K562 (cell line): ENCODE results near the gene RPS27. TPM values are rescaled to one million over a fixed set of nuclear protein-coding genes. Genes with fewer than 3 reads are reported as not detected.
A peak's percentile ranks its signal among the peaks of the same experiment; 100 is the strongest.

Experiments
- E2F3 ChIP-seq: fragments of 250-450 bp; sonication (Bioruptor Pico); IDR thresholded peaks from 2 replicates; pipeline ENCODE4 v1.4.0; 2020; ENCODE audit warnings: mild to moderate bottlenecking
- ELF4 ChIP-seq: fragments of 450-650 bp; formaldehyde crosslinking; IDR thresholded peaks from 2 replicates; pipeline ENCODE4 v1.4.0; 2022; ENCODE audit warnings: missing genetic modification characterization
- HDAC2 ChIP-seq: fragments of 450-650 bp; IDR thresholded peaks from 2 replicates; pipeline ENCODE4 v1.6.1; 2016; ENCODE audit warnings: mild to moderate bottlenecking
- MEF2D ChIP-seq: conservative IDR thresholded peaks from 2 replicates; pipeline ENCODE4 v1.6.1; 2016; ENCODE audit warnings: low read depth, missing genetic modification characterization, missing compliant biosample characterization
- MYC ChIP-seq, 2 experiments: fragments of 250-450 bp in 1 of 2; sonication (Bioruptor Pico) in 1 of 2; IDR thresholded peaks; 2 replicates each; pipeline versions ENCODE4 v1.5.1 to v1.6.1; 2012 to 2021; ENCODE audit warnings: low read depth in 2 of 2, borderline replicate concordance in 1 of 2, improper control_type of control experiment in 1 of 2, low read length in 1 of 2, mild to moderate bottlenecking in 1 of 2, moderate library complexity in 1 of 2
- NBN ChIP-seq: fragments of 450-650 bp; IDR thresholded peaks from 2 replicates; pipeline ENCODE4 v1.6.1; 2016; ENCODE audit warnings: low read depth, mild to moderate bottlenecking
- NCOA4 ChIP-seq: fragments of 450-650 bp; IDR thresholded peaks from 2 replicates; pipeline ENCODE4 v1.6.1; 2018; ENCODE audit warnings: mild to moderate bottlenecking; ENCODE audit not compliant: partially characterized antibody
- PCBP2 ChIP-seq: fragments of 200-400 bp; formaldehyde crosslinking; IDR thresholded peaks from 2 replicates; pipeline ENCODE4 v1.6.1; 2018; ENCODE audit warnings: low read length, low read depth, mild to moderate bottlenecking, moderate library complexity; ENCODE audit not compliant: poor library complexity, severe bottlenecking
- RFX5 ChIP-seq: IDR thresholded peaks from 2 replicates; pipeline ENCODE4 v1.6.1; 2011; ENCODE audit warnings: low read depth, mild to moderate bottlenecking, improper control_type of control experiment, low read length
- TEAD1 ChIP-seq, 2 experiments: fragments of 450-650 bp in 1 of 2; sonication (generic) in 1 of 2; formaldehyde crosslinking; IDR thresholded peaks; 2 replicates each; pipeline versions ENCODE4 v1.4.0 to v1.8.0; 2020 to 2022; ENCODE audit warnings: mild to moderate bottlenecking in 2 of 2, missing genetic modification reagents in 1 of 2
- polyA plus RNA-seq, 8 experiments: library from polyadenylated mRNA; depleted of rRNA in 4 of 8; stranded (reverse) in 5 of 8; unstranded in 3 of 8; fragments of >200 nt; fragmentation: Nextera tagmentation in 2 of 8; fragmentation: Illumina TruSeq in 1 of 8; extraction: Ambion mirVana in 2 of 8; extraction: Trizol in 1 of 8; gene quantifications; 2 replicates each; pipeline versions ENCODE4 v1.2.1 to v1.2.3, GENCODE V29; 2011 to 2014; ENCODE audit warnings: inconsistent platforms in 1 of 8, missing spikeins in 1 of 8
- total RNA-seq, 7 experiments: library from RNA; depleted of rRNA in 6 of 7; stranded (reverse); fragments of >200 nt in 6 of 7; fragmentation: Illumina TruSeq in 2 of 7; extraction: Trizol in 2 of 7; gene quantifications; 2 replicates each; pipeline versions ENCODE4 v1.2.1 to v1.2.3, GENCODE V29; 2011 to 2021; ENCODE audit warnings: low replicate concordance in 1 of 7
- TF ChIP-seq, protein P1 (sequence below): sonication (generic); formaldehyde crosslinking; IDR thresholded peaks from 2 replicates; pipeline ENCODE4 v1.8.0; 2022; ENCODE audit warnings: missing genetic modification reagents, mild to moderate bottlenecking, borderline replicate concordance
- TF ChIP-seq, protein P2 (sequence below): sonication (generic); formaldehyde crosslinking; IDR thresholded peaks from 2 replicates; pipeline ENCODE4 v1.8.0; 2023; ENCODE audit warnings: mild to moderate bottlenecking, missing genetic modification reagents
- TF ChIP-seq, protein P3 (sequence below): fragments of 150-350 bp; IDR thresholded peaks from 2 replicates; pipeline ENCODE4 v1.6.1; 2014; ENCODE audit warnings: low read depth, mild to moderate bottlenecking, low read length, borderline replicate concordance
- TF ChIP-seq, protein P4 (sequence below), 2 experiments: fragments of 450-650 bp; IDR thresholded peaks; 2 replicates each; pipeline ENCODE4 v1.6.1; 2016

Gene RPS27
- total and polyA plus RNA-seq, 9 of the 15 experiments (the other 6 are each of a cell fraction or from before 2014, with no cell fraction given), result 2,091 to 9,377 (median 6,706) TPM

DNA sequence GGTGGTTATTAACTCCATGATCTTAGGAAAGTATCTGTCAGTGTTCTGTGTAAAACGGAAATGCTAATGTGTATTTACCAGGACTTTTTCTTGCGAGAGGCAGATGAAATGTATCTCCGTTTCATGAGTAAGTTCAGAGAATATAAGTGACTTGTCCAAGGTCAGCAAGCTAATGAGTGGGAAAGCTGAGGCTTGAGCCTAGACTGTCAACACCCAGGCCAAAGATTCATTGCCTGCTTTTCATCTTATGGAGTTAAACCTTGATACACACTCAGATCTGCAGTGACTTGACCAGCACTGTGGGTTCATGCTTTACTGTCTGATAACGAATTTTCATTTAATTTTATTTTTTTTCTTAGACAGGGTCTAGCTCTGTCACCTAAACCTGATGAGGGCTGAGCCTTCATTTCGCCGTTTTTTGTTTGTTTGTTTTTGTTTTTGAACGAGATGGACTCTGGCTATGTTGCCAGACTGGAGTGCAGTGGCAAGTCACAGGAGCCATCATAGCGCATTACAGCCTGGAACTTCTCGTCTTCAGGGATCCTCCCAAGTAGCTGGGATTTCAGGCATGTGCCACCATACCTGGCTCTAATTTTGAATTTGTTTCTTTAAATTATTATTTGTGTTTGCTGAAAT is 12.2 kb upstream of the RPS27 start (continued):
- TF ChIP-seq, protein P1, sequence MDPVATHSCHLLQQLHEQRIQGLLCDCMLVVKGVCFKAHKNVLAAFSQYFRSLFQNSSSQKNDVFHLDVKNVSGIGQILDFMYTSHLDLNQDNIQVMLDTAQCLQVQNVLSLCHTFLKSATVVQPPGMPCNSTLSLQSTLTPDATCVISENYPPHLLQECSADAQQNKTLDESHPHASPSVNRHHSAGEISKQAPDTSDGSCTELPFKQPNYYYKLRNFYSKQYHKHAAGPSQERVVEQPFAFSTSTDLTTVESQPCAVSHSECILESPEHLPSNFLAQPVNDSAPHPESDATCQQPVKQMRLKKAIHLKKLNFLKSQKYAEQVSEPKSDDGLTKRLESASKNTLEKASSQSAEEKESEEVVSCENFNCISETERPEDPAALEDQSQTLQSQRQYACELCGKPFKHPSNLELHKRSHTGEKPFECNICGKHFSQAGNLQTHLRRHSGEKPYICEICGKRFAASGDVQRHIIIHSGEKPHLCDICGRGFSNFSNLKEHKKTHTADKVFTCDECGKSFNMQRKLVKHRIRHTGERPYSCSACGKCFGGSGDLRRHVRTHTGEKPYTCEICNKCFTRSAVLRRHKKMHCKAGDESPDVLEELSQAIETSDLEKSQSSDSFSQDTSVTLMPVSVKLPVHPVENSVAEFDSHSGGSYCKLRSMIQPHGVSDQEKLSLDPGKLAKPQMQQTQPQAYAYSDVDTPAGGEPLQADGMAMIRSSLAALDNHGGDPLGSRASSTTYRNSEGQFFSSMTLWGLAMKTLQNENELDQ (CRISPR knock-in tag), result no peak
- TF ChIP-seq NBN, result peak; percentile 52; the same call in 1 of the 2 replicates
- TF ChIP-seq E2F3 (CRISPR knock-in tag), result no peak
- no peak for TF ChIP-seq HDAC2
- no peak for TF ChIP-seq RFX5
- TF ChIP-seq ELF4 (CRISPR knock-in tag), result no peak
- TF ChIP-seq MEF2D, result no peak
- no peak for TF ChIP-seq NCOA4
- TF ChIP-seq, protein P2, sequence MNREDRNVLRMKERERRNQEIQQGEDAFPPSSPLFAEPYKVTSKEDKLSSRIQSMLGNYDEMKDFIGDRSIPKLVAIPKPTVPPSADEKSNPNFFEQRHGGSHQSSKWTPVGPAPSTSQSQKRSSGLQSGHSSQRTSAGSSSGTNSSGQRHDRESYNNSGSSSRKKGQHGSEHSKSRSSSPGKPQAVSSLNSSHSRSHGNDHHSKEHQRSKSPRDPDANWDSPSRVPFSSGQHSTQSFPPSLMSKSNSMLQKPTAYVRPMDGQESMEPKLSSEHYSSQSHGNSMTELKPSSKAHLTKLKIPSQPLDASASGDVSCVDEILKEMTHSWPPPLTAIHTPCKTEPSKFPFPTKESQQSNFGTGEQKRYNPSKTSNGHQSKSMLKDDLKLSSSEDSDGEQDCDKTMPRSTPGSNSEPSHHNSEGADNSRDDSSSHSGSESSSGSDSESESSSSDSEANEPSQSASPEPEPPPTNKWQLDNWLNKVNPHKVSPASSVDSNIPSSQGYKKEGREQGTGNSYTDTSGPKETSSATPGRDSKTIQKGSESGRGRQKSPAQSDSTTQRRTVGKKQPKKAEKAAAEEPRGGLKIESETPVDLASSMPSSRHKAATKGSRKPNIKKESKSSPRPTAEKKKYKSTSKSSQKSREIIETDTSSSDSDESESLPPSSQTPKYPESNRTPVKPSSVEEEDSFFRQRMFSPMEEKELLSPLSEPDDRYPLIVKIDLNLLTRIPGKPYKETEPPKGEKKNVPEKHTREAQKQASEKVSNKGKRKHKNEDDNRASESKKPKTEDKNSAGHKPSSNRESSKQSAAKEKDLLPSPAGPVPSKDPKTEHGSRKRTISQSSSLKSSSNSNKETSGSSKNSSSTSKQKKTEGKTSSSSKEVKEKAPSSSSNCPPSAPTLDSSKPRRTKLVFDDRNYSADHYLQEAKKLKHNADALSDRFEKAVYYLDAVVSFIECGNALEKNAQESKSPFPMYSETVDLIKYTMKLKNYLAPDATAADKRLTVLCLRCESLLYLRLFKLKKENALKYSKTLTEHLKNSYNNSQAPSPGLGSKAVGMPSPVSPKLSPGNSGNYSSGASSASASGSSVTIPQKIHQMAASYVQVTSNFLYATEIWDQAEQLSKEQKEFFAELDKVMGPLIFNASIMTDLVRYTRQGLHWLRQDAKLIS (CRISPR knock-in tag), result no peak
- no peak for TF ChIP-seq TEAD1 (CRISPR knock-in tag; IDR thresholded peaks at IDR 0.05)
- TF ChIP-seq, protein P3, sequence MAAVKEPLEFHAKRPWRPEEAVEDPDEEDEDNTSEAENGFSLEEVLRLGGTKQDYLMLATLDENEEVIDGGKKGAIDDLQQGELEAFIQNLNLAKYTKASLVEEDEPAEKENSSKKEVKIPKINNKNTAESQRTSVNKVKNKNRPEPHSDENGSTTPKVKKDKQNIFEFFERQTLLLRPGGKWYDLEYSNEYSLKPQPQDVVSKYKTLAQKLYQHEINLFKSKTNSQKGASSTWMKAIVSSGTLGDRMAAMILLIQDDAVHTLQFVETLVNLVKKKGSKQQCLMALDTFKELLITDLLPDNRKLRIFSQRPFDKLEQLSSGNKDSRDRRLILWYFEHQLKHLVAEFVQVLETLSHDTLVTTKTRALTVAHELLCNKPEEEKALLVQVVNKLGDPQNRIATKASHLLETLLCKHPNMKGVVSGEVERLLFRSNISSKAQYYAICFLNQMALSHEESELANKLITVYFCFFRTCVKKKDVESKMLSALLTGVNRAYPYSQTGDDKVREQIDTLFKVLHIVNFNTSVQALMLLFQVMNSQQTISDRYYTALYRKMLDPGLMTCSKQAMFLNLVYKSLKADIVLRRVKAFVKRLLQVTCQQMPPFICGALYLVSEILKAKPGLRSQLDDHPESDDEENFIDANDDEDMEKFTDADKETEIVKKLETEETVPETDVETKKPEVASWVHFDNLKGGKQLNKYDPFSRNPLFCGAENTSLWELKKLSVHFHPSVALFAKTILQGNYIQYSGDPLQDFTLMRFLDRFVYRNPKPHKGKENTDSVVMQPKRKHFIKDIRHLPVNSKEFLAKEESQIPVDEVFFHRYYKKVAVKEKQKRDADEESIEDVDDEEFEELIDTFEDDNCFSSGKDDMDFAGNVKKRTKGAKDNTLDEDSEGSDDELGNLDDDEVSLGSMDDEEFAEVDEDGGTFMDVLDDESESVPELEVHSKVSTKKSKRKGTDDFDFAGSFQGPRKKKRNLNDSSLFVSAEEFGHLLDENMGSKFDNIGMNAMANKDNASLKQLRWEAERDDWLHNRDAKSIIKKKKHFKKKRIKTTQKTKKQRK, result no peak
- TF ChIP-seq, protein P4, sequence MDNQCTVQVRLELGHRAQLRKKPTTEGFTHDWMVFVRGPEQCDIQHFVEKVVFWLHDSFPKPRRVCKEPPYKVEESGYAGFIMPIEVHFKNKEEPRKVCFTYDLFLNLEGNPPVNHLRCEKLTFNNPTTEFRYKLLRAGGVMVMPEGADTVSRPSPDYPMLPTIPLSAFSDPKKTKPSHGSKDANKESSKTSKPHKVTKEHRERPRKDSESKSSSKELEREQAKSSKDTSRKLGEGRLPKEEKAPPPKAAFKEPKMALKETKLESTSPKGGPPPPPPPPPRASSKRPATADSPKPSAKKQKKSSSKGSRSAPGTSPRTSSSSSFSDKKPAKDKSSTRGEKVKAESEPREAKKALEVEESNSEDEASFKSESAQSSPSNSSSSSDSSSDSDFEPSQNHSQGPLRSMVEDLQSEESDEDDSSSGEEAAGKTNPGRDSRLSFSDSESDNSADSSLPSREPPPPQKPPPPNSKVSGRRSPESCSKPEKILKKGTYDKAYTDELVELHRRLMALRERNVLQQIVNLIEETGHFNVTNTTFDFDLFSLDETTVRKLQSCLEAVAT (IDR thresholded peaks at IDR 0.05), result peak; percentile 20 to 34; a peak in 1 of 4 replicates
- TF ChIP-seq MYC (IDR thresholded peaks at IDR 0.05; ENCODE audit: low read depth, low read length), result no peak
- TF ChIP-seq MYC (CRISPR knock-in tag; IDR thresholded peaks at IDR 0.05; ENCODE audit: borderline replicate concordance, low read depth), result no peak
- no peak for TF ChIP-seq PCBP2
